Stimulated activated CD4-positive, alpha-beta T cell treated with anti-CD3 and anti-CD28 coated beads, Interleukin-1b, Interleukin-23, amount 100 ng/mL, for 48 hours (primary cell): ENCODE results near the gene PDE3A.
"Not testable (repeated sequence)": the region's sequence is repeated elsewhere in the genome, so short reads cannot be mapped to it uniquely, and the experiment has no call there.

Experiments
- DNase-seq: peaks from one replicate; pipeline ENCODE4 v3.0.0-alpha.2; 2020

PDE3A gene

DNA sequence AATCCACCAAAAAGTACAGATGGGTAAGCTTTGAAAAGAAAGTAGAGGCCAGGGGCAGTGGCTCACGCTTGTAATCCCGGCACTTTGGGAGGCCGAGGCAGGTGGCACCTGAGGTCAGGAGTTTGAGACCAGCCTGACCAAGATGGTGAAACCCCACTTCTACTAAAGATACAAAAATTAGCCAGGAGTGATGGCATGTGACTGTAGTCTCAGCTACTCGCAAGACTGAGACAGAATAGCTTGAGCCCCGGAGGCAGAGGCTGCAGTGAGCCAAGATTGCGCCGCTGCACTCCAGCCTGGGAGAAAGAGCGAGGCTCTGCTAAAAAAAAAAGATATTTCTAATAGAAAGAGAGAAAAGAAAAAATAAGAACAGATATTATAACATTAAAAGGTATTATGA is 192.6 kb downstream of the PDE3A start:
- DNase-seq = no peak

DNA sequence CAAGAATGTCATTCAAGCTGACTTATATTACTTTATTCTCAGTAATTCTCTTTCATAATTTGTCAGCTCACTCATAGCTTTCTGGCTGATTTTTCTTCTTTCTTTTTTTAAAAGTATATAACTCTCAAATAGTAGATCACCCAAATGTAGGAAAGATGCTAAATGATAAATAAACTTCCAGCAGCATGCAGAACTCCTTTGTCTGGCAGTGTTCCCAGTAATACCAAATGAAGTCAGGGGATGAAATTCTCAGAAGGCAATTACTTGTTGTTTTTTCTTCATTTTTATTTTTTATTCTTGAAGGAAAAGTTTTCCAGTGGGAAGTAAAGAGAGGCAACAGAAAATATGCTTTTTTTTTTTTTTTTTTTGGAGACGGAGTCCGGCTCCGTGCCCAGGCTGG is 193.5 kb downstream of the PDE3A start:
- no peak for DNase-seq

DNA sequence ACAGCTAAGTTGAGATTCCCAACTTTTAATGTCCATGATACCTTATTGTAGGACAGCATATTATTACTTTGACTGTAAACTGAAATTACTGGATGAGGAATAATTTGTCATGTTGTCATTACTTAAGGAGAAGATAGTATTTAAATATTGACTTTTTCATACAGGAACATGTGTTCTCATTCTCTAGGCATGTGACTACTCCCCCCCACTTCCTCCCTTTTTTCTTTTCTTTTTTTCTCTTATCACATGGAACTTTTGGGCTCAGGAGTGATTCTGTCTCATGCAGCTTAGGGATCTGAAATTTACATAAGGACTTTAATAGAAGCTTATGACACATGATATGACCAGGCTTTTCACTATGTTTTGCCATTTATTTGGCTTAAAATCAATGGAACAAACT is 199.1 kb downstream of the PDE3A start:
- DNase-seq = no peak

DNA sequence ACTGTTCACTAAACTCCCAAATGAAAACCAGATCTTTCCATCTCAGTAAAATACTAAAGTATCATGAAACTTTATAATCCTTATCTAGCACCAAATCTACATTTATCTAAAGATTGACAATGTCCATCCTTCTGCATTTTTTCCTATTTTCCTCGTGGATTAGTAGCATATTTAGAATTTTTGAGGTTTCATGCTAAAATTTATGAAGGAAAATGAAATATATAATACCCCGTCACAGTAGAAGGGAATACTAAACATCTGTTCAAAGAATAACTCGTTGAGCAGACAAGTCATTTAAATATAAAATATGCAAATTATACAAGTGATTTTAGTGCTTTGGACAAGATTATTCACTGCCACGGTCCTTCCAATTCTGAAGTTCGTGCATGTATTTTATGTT is 204.1 kb downstream of the PDE3A start:
- DNase-seq = no peak

DNA sequence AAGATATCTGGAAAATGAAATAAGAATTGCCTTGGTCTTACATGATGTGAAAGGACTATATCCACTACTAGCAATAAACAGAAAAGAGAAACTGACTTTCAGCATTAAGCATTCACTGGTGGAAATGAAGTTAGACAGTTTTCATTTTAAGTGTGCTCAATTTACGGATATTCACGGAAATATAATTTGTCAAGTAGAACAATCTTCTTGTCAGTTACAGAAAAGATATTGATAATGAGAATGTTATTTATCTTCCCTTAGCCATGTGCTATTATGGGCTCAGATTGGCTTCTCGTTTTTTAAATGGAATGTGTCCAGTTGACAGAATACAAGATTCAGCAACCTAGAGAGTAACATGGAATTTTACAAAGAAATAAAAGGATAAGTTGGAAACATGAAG is 208.2 kb downstream of the PDE3A start:
- no peak for DNase-seq

DNA sequence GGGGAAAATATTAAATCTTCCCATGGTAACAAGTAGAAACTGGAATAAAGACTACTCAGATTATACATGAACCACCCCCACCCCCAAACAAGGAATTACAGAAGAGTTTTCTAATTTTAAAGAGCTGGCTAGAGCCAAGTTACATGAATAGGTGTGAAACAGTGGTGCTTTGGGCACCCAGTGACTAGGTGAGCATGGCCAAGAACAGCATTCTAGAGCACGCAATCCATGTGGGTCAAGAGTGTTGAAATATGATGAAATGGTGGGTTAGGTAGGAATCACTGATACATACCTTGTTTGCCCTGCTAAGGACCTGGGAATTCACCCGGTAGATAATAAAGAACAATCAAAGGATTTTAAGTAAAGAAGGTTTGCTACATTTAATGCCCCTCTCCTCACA is 208.7 kb downstream of the PDE3A start:
- DNase-seq = no peak

DNA sequence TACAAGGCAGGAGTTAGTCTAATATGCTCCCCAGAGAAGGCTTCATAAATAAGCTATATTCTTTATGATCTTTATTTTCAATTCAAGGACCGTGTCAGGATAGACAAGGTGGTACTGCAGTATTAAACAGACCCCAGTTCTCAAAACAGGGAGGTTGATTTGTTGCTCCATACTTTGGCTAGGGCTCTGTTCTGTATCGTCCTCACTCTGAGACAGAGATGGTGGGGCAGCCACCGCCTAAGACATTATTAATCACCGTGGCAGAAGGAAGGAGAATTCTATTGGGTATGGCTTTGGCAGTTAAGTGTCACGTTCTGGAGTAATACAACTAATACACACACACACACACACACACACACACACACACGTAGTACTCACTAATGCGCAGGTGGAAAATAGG is 209.8 kb downstream of the PDE3A start:
- no peak for DNase-seq

DNA sequence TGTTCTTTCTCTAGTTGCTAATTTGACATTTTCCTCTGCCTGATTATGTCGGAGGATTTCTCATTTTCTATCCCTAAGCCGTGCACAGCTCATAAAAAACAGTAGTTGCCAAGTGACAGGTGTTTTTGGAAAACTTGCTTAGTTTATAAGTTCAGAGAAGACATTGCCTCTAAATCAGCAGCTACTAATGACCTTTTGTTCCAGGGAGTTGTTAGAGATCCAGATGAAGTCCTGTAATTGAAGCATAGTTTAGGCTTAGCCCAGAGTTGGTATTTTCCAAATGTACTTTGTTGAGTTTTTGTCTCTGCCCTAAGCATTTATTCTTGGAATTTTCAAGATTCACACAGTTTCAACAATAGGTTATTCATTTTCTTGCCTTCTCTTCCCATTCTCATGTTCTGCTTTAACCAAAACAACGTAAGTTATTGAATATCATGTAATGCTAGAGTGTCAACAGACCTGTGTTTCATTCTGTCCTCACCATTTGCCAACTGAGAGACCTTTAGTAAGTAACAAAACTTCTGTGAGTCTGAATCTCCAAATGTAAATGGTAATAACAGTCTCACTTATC is 216.8 kb downstream of the PDE3A start:
- no peak for DNase-seq

DNA sequence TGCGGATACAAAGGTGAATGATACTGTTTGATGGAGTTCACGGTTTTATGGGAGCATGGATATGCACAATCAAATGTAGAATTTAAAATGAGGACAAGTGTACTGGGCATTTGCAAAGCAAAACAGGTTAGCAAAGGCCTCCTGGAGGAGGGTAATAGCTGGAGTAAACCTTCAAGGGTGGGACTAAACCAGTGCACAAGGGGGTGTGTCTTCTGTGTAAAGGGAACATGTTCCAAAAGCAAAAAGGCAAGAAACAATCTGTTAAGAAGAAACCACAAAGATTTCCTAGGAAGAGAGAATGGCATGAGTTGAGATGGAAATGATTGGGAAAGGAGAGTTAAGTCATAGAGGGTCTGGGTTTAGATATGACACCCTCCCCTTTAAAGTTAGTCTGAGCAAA is 217.6 kb downstream of the PDE3A start:
- no peak for DNase-seq

DNA sequence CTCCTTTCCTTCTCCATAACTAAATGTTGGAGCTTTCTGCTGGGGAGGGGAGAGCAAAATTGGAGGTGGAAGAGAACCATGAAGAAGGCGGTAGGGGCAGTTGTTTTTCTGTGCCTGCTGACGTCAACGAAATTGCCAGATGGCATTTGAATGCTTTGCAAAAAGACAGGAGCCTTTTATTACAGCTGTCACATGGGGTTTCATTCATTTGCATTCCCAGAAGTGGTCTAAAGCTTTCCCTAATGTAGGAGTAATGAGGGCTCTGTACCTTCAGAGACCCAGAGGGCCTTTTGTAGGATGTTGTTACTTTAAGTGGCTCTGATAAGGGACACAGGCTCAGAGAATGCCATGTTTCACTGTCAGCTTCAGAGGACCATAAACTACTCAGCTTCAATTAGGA is 219.7 kb downstream of the PDE3A start:
- DNase-seq = no peak

DNA sequence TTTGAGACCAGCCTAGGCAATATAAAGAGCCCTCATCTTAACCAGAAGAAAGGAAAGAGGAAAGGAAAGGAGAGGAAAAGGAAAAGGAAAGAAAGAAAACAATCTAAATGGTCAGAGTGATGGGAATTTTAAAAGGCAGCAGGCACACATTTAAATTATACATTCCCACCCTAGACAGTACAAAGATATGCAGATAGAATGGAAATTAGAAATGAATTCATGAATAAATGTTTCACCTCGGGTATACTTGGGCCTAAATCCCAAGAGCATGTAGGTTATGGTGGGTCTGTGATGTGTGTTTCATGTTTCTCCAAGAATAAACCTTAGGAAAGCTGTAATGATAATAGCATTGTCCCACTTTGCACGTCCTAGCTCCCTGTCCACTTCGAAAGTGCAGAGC is 222.2 kb downstream of the PDE3A start:
- no peak for DNase-seq

DNA sequence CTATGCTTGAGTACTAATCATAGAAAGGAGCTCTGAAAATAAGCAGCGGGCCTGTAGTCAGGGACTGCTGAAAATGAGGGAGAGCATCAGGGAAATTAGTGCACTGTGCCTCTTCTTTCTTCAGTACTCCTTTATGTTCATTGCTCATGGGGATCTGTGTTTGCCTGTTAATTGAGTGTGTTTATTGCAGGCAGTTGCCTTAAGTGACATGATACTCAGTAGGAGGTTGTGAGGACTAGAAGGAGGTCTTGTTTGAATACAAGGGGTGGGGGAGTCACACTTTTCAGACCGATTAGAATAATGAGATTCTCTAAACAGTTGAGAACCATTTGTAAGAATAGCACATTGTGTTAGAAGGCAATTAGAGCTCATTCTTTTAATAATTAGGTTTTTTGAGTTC is 224.2 kb downstream of the PDE3A start:
- DNase-seq = no peak

DNA sequence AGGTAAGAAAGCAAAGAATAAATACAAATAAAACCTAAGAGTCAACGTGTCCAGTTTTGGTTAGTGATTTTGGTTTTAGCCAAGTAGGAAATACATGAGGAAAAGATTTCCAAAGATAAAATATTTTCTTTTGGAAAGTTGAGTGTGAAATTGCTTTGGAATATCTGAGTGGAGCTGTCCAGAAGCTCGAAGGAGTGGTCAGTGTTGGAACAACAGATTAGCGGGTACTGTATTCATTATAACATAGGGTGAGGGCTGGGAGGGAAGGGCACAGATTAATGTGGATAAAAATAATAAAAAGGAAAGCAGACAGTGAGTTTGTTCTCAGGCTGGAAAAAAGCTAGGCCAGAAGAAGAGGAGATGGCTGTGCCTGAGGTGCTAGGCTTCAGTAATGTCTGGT is 225.3 kb downstream of the PDE3A start:
- no peak for DNase-seq

DNA sequence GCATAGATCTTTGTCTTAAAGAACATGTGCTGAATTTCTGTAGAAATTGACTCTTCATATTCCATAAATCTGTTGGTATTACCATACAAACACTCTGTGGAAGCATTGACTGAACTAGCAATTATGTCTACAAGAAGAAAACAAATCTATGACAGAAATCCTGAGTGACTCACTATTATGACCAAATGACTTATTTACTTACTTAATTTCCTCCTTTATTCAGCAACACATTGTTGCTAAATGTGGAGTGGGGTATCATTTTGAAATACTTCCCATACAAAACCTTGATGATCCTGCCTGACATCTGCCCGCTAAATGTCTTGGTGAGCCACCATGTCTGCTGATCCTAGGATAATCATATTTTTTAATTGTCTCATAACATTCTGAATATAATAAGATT is 227.7 kb downstream of the PDE3A start:
- no peak for DNase-seq

DNA sequence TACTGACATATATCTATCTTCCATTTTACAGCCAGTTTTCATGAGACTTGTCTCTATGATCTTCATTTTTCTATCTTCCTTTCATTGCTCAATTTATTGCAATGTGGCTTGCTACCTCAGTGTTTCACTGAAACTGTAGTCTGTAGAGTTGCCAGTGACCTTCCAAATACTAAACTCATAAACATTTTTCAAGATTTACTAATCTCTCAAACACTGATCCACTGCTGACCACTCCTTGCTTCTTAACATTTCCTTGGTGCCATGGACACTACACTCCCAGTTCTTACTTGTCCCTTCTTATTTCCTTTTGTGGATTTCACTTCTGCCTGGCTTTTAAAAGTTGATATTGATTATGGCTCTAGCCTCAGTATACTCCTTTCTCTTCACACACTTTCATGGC is 231.4 kb downstream of the PDE3A start:
- DNase-seq = no peak

DNA sequence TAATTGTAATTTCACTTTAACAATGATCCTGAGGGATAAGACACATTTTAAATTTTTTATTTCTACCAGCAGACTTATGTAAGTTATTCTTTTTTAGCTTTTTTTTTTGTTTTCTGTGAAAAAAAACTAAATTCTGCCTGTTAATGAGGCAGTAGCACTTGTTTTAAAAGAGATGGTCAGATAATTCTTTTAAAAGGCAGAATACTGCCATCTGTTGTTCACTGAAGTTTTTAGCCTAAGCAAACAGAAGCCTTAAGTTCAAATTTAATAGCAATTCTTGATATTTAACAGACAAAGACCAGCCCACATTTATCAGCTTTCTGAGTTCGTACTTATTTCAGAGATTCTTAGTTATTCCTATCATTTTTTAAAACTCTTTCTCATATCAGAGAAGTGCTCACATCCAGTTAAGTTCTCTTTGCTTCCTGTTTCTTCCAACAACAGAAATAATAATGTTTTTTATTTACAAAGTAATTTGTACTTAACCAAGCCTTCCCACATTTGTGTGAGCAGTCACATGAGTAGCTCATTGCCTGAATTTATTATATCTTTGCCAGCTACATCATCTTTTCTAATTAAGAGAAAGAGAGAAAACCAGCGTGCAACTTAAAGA is 233.4 kb downstream of the PDE3A start:
- DNase-seq = no peak

DNA sequence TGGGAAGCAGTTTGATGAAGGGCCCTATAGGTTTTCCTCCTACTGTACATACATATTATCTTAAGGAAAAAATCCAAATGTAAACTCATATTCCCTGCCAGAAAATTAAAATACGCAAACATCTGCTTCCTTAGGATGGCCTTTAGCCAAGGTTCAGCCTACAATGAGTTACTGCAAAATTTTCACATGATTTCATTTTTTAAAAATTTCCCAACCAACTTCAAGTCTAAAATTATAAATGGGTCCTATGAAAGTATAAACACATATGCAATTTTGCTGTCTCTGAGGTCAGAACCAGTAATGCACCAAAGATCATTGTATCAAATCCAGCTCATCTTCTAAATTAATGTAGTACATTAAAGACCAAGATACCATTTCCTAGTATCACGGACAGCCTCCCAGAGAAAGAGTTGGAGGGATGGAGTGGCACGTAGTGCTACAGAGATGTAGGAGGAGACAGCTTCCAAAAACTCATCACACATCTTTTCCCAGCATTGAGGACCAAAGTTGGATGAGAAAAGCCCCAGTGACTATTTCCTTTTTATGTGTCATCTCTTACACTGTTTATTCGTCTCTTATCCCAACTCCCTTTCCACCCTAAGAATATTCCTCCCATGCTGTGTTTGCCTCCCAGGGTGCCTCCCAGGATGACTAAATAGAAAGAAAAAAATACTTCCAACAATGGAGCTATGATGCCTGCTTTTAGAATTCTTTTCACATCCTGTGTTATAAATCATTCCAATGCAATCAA is 234.5 kb downstream of the PDE3A start:
- DNase-seq = no peak

DNA sequence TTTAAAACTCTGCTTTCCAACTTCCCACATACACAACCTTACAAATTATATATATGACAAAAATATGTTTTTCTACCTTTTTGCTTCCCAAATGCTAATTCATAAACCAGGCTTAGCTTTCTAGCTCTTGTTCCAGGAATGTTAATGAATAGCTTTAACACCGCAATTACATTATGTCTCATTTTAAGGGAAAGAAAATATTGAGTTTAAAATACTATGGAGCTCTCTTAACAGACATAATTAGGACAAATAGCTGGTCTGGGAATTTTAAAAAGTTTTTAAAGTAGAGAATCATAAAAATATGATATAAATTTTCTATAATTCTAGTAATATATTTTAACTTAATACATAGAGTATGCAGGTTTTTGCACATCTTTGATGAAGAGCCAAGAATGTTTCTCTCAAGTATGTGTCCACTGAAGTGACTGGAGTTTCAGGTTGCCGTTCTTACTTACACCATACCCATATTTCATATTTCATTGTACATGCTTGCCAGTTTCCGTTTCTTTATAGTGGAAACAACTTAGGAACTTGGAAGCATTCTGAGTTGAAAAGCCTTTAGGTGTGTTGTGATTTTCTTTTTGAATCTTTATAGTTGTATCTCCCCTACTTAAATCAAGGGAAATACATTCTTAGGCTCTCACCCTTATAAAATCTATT is 236.2 kb downstream of the PDE3A start:
- DNase-seq = no peak

DNA sequence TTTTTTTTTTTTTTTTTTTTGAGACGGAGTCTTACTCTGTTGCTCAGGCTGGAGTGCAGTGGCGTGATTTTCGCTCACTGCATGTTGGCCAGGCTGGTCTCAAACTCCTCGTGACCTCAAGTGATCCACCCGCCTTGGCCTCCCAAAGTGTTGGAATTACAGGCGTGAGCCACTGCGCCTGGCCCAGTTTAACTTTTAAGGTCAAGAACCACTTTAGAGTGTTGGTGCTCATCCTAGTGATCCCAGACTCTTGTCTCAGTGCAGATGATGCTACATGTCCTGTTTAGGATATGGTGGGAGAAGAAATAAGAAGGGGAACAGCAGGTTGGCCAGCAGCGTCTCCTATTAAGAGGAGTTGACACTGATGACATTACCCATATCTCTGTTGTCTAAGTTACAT is 246.7 kb downstream of the PDE3A start:
- not testable (repeated sequence) for DNase-seq

DNA sequence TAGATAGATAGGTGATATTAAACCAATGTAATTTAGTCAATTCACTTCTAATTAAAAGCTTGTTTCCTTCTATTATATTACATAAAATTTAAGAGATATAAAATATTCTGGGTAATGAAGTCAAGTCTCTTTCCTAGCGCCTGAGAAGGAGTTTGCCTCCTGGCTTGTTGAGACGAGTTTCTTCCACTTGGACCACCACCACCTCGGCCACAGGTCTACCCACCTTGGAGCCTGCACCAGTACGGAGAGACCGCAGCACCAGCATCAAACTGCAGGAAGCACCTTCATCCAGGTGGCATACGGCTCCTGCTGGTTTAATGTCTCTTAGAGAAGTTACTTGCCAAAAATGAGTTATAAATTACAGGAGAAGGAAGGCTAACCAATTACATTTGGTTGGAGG is 247.8 kb downstream of the PDE3A start:
- no peak for DNase-seq

DNA sequence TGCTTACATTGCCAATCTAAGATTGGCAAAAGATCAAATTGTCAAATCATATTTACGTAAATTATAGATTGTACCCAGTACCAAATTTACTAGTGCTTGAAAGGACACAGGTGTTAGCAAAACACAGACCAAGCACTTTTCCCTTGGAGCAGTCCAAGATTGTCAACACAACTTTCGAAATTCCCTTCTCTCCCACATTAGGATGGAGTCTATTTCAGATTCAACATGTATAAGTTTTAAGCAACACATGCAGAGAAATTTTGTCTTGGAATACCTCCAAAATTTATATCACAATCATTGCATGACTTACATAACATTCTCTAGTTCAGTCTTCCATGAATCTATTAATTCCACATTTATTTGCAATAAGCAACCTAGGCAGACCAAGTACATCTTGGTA is 251.9 kb downstream of the PDE3A start:
- DNase-seq = no peak

DNA sequence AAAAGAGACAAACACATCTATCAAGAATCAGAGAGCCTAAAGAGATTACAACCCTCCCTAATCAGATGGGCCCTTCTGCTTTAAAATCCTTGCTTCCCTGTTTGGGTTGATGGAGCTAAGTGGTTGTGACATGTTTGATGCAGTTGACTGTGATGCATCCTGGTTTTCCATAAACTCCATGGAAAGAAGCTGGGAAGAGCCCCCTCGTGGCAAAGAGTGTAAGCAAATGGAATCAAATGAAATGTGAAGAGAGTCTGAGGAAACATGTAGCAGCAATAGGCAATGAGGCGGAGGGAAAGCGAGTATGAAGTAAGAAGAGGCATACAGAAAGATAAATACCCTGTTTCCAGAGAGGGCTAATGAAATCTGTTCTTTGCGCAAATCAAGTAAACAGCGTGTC is 256.4 kb downstream of the PDE3A start:
- DNase-seq = no peak

DNA sequence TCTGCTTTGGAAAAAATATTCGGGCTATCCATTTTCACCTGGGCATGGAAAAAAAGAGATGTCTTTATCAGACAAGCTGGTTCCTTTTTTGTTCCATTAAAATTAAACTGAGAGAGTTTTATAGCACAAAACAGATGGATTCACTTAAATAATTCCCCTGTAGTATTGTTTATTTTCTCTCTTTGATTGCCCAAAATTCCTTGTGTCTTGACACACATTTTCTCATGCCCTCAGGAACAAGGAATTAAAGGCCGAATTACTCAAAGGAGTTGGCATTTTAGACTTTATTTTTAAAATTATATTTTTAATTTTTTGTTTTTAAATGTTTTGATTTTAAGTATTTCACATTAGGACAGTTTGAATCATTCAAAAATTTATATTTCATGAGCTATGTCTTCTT is 257.2 kb downstream of the PDE3A start:
- no peak for DNase-seq

DNA sequence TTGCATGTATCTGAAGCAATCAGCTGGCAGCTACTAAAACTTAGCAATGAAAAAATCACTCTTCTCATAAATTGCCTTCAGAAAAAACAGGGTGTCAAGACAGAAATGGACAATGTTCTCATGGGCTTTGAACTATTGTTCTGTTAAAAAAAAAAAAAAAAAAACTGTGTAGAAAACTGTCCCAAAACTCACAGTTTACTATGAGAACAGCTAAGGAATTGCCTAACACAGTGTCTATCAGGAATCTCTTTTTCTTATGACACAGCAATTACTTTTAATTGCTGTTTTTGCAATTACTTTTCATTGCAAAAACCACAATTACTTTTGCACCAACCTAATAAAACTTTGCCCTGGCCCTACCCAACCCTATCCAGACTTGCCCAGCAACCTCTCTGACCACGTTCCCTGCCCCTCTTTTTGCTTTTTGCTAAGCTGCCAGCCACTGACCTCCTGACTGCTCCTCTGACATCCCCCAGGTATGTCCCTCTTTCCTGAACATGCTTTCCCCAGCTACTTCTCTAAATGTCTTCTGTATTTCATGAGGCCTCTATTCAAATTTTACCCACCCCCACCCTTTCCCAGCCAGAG is 258.8 kb downstream of the PDE3A start:
- DNase-seq = no peak
